ENCODE results near the gene FEM1A. TPM values are rescaled to one million over a fixed set of nuclear protein-coding genes. Genes with fewer than 3 reads are reported as not detected.

Gene FEM1A
- total and polyA plus RNA-seq, 9 of the 15 experiments (the other 6 are each of a cell fraction or from before 2014, with no cell fraction given): 0.08 to 19.0 (median 6.8) TPM

- TF ChIP-seq NELFE (IDR thresholded peaks at IDR 0.05; ENCODE audit: insufficient read depth, insufficient read length) (no peak), JUNB (CRISPR knock-in tag; conservative IDR thresholded peaks at IDR 0.05) (no peak), ZFX (CRISPR knock-in tag; IDR thresholded peaks at IDR 0.05) (peak; percentile 83), VEZF1 (CRISPR knock-in tag; IDR thresholded peaks at IDR 0.05) (peak; percentile 66), ADNP (tag; IDR thresholded peaks at IDR 0.05) (no peak), ZNF24 (IDR thresholded peaks at IDR 0.05) (peak; percentile 97), MXD1 (CRISPR knock-in tag; IDR thresholded peaks at IDR 0.05; ENCODE audit: borderline replicate concordance, poor library complexity, severe bottlenecking) (peak; percentile 51), RBBP5 (IDR thresholded peaks at IDR 0.05; ENCODE audit: borderline replicate concordance, insufficient read depth, low read length, poor library complexity, severe bottlenecking) (no peak), ZBTB40 (IDR thresholded peaks at IDR 0.05) (peak; percentile 98), ZBTB40 (CRISPR knock-in tag; IDR thresholded peaks at IDR 0.05) (peak; percentile 93), BDP1 (IDR thresholded peaks at IDR 0.05; ENCODE audit: insufficient read depth, insufficient read length) (no peak), HDAC1 (IDR thresholded peaks at IDR 0.05) (peak; percentile 93 to 100), SOX6 (IDR thresholded peaks at IDR 0.05) (no peak)
- TF ChIP-seq, protein P1, sequence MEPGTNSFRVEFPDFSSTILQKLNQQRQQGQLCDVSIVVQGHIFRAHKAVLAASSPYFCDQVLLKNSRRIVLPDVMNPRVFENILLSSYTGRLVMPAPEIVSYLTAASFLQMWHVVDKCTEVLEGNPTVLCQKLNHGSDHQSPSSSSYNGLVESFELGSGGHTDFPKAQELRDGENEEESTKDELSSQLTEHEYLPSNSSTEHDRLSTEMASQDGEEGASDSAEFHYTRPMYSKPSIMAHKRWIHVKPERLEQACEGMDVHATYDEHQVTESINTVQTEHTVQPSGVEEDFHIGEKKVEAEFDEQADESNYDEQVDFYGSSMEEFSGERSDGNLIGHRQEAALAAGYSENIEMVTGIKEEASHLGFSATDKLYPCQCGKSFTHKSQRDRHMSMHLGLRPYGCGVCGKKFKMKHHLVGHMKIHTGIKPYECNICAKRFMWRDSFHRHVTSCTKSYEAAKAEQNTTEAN (CRISPR knock-in tag; IDR thresholded peaks at IDR 0.05): peak; percentile 99
These were observed 22.4 kb upstream of the FEM1A start (continued) for GRCh38 chr19:4768934-4769777.
